Measurements from ENCODE around the gene FASLG.

GRCh38 chr1:172704001-172704400 is 45.1 kb downstream of the FASLG start:
- no peak for TF ChIP-seq CTCF (IDR thresholded peaks at IDR 0.05)
- no peak for TF ChIP-seq POLR2A (IDR thresholded peaks at IDR 0.05)
